GM23338 (cell line): ENCODE measurements around the gene GSN. TPM values are rescaled to one million over a fixed set of nuclear protein-coding genes. Genes with fewer than 3 reads are reported as not detected.

Experiments
- ATAC-seq: fragments of 200-7000 bp; cut with Tn5 transposase; 3 replicates; pipeline ENCODE4 v1.9.1; 2020
- DNase-seq: peaks from one replicate; pipeline ENCODE4 v3.0.0-alpha.2; 2015; ENCODE audit warnings: low spot score
- H2AFZ ChIP-seq: fragments of 200-600 bp; sonication (generic); 2 replicates; pipeline ENCODE4 v1.8.0; 2016; ENCODE audit warnings: antibody characterized with exemption, mild to moderate bottlenecking, moderate library complexity
- H3F3A ChIP-seq: fragments of 200-600 bp; sonication (generic); replicated peaks from 2 replicates; pipeline ENCODE4 v1.8.0; 2017; ENCODE audit warnings: antibody characterized with exemption, mixed run types, low read depth
- H3K27ac ChIP-seq: fragments of 200-600 bp; sonication (generic); 2 replicates; pipeline ENCODE4 v1.6.1; 2016; ENCODE audit warnings: low read depth
- H3K27me3 ChIP-seq: fragments of 200-600 bp; sonication (generic); 2 replicates; pipeline ENCODE4 v1.8.0; 2016; ENCODE audit warnings: mild to moderate bottlenecking, mixed run types, moderate library complexity; ENCODE audit not compliant: insufficient read depth
- H3K36me3 ChIP-seq: fragments of 200-600 bp; sonication (generic); 2 replicates; pipeline ENCODE4 v1.8.0; 2016; ENCODE audit warnings: mild to moderate bottlenecking; ENCODE audit not compliant: insufficient read depth
- H3K4me1 ChIP-seq: fragments of 200-600 bp; sonication (generic); 2 replicates; pipeline ENCODE4 v1.8.0; 2016; ENCODE audit warnings: mild to moderate bottlenecking, moderate library complexity; ENCODE audit not compliant: insufficient read depth
- H3K4me2 ChIP-seq: fragments of 200-600 bp; sonication (generic); 2 replicates; pipeline ENCODE4 v1.7.1; 2017; ENCODE audit warnings: mixed run types
- H3K4me3 ChIP-seq: fragments of 200-600 bp; sonication (generic); 2 replicates; pipeline ENCODE4 v1.6.1; 2016; ENCODE audit warnings: mixed run types
- H3K79me2 ChIP-seq: fragments of 200-600 bp; sonication (generic); replicated peaks from 2 replicates; pipeline ENCODE4 v1.8.0; 2017; ENCODE audit warnings: mild to moderate bottlenecking; ENCODE audit not compliant: insufficient read depth
- H3K9me2 ChIP-seq: fragments of 200-600 bp; sonication (generic); 2 replicates; pipeline ENCODE4 v1.8.0; 2017; ENCODE audit not compliant: insufficient read depth
- H4K20me1 ChIP-seq: fragments of 200-600 bp; sonication (generic); replicated peaks from 2 replicates; pipeline ENCODE4 v1.8.0; 2017; ENCODE audit warnings: mild to moderate bottlenecking; ENCODE audit not compliant: insufficient read depth
- H3K27ac Mint-ChIP-seq: 2 replicates; pipeline ENCODE4 v1.8.0; 2020; ENCODE audit warnings: inconsistent platforms, mild to moderate bottlenecking, moderate library complexity, mixed read lengths
- H3K27me3 Mint-ChIP-seq: 3 replicates; pipeline ENCODE4 v1.8.0; 2022; ENCODE audit warnings: low read depth, mild to moderate bottlenecking, moderate library complexity, mixed read lengths, inconsistent platforms; ENCODE audit not compliant: insufficient read depth, poor library complexity
- H3K36me3 Mint-ChIP-seq: 3 replicates; pipeline ENCODE4 v1.8.0; 2021; ENCODE audit warnings: low read depth, mild to moderate bottlenecking, inconsistent platforms, moderate library complexity, mixed read lengths
- H3K4me1 Mint-ChIP-seq: 3 replicates; pipeline ENCODE4 v1.8.0; 2020; ENCODE audit warnings: mild to moderate bottlenecking, inconsistent platforms, mixed read lengths
- H3K4me3 Mint-ChIP-seq: 3 replicates; pipeline ENCODE4 v1.8.0; 2021; ENCODE audit warnings: moderate library complexity, mild to moderate bottlenecking, inconsistent platforms, mixed read lengths
- H3K9me3 Mint-ChIP-seq: 3 replicates; pipeline ENCODE4 v1.8.0; 2020; ENCODE audit warnings: moderate library complexity, mild to moderate bottlenecking, inconsistent platforms, mixed read lengths
- CREB1 ChIP-seq: fragments of 250-450 bp; sonication (Bioruptor Pico); IDR thresholded peaks from 2 replicates; pipeline ENCODE4 v1.5.0; 2020; ENCODE audit warnings: low read depth, mild to moderate bottlenecking, moderate library complexity
- CTCF ChIP-seq, 2 experiments: fragments of 200-600 bp in 1 of 2; sonication (generic) in 1 of 2; conservative IDR thresholded peaks; 2 replicates each; pipeline versions ENCODE4 v1.5.1 to v1.6.1; 2016 to 2017; ENCODE audit warnings: antibody characterized with exemption in 2 of 2, low read depth in 2 of 2, mild to moderate bottlenecking in 2 of 2, moderate library complexity in 1 of 2
- ETS1 ChIP-seq: IDR thresholded peaks from 2 replicates; pipeline ENCODE4 v1.6.1; 2016; ENCODE audit warnings: antibody characterized with exemption
- EZH2 ChIP-seq: fragments of 200-600 bp; sonication (generic); IDR thresholded peaks from one replicate; pipeline ENCODE4 v1.8.0; 2017; ENCODE audit warnings: antibody characterized with exemption, mild to moderate bottlenecking, low read depth; ENCODE audit not compliant: unreplicated experiment
- JUNB ChIP-seq: IDR thresholded peaks from one replicate; pipeline ENCODE4 v1.6.1; 2016; ENCODE audit warnings: antibody characterized with exemption; ENCODE audit not compliant: unreplicated experiment
- NANOG ChIP-seq: IDR thresholded peaks from 2 replicates; pipeline ENCODE4 v1.6.1; 2016; ENCODE audit warnings: antibody characterized with exemption, borderline replicate concordance
- POLR2AphosphoS5 ChIP-seq: IDR thresholded peaks from 2 replicates; pipeline ENCODE4 v1.6.1; 2016; ENCODE audit warnings: antibody characterized with exemption, low read depth
- REST ChIP-seq: IDR thresholded peaks from one replicate; pipeline ENCODE4 v1.6.1; 2018; ENCODE audit warnings: antibody characterized with exemption; ENCODE audit not compliant: unreplicated experiment
- STAT1 ChIP-seq: IDR thresholded peaks from one replicate; pipeline ENCODE4 v1.6.1; 2016; ENCODE audit warnings: antibody characterized with exemption; ENCODE audit not compliant: unreplicated experiment
- polyA plus RNA-seq: library from polyadenylated mRNA; unstranded; fragments of >200 nt; fragmentation: Nextera tagmentation; extraction: Ambion mirVana; gene quantifications from 2 replicates; pipeline ENCODE4 v1.2.1, GENCODE V29; 2016
- total RNA-seq: library from RNA; depleted of rRNA; stranded (reverse); fragments of >200 nt; shearing (Covaris generic); gene quantifications from 2 replicates; pipeline ENCODE4 v1.2.3, GENCODE V29; 2014

Gene GSN
- total and polyA plus RNA-seq, 2 experiments from 2014 or later = 30.2 to 85.7 TPM

GRCh38 chr9:121371495-121372061 lies 103.6 kb downstream of the GSN start (continued):
- TF ChIP-seq REST (no peak), CTCF (conservative IDR thresholded peaks at IDR 0.05; ENCODE audit: low read depth in 2 of 2) (no peak), CREB1 (CRISPR knock-in tag) (no peak), EZH2 (no peak), ETS1 (no peak), POLR2AphosphoS5 (no peak), STAT1 (no peak), NANOG (no peak)

- peaks cover 31% of the 10 kb centered on the region for H3K27me3 Mint-ChIP-seq
- Histone ChIP-seq H3K36me3 (no peaks in the 10 kb centered on the region), H3K27me3 (peaks cover 10% of the 10 kb centered on the region), H3K4me1 (peaks cover 16% of the 10 kb centered on the region), H3K27ac (no peak overlapping the region), H4K20me1 (no peaks in the 10 kb centered on the region), H3K9me2 (no peaks in the 10 kb centered on the region), H3K4me3 (no peak overlapping the region), H3K4me2 (no peak overlapping the region), H3K79me2 (no peaks in the 10 kb centered on the region), H2AFZ (no peak overlapping the region), H3F3A (no peaks in the 10 kb centered on the region)
- no peak overlapping the region for H3K27ac Mint-ChIP-seq
- H3K4me3 Mint-ChIP-seq = no peak overlapping the region
- DNase-seq (no peak), ATAC-seq (no peak)
- peaks cover 18% of the 10 kb centered on the region for H3K4me1 Mint-ChIP-seq
- peaks cover 5% of the 10 kb centered on the region; the same call in 2 of the 3 replicates for H3K36me3 Mint-ChIP-seq
- peaks cover 8% of the 10 kb centered on the region for H3K9me3 Mint-ChIP-seq
- TF ChIP-seq JUNB (no peak), REST (no peak)
These were observed 104.5 kb downstream of the GSN start for GRCh38 chr9:121372239-121373010.
